Activated B cell treated with CpG ODN at 0.5 μM for 24 hours (primary cell): ENCODE data around the gene USP47. TPM values are rescaled to one million over a fixed set of nuclear protein-coding genes. Genes with fewer than 3 reads are reported as not detected.
A peak's percentile ranks its signal among the peaks of the same experiment; 100 is the strongest.
"Not testable (repeated sequence)": the region's sequence is repeated elsewhere in the genome, so short reads cannot be mapped to it uniquely, and the experiment has no call there.

Experiments used
- ATAC-seq: fragments of 200-7000 bp; cut with Tn5 transposase; one replicate; pipeline ENCODE4 v1.10.0; 2021; ENCODE audit warnings: low read depth, mild to moderate bottlenecking, moderate library complexity
- CTCF ChIA-PET: fragments of 350-600 bp; sonication (Branson Sonifier 250); formaldehyde crosslinking; loops from one replicate; lab custom pipeline; 2021; ENCODE audit warnings: antibody characterized with exemption; lab: Charles Lee
- POLR2A ChIA-PET: fragments of 350-600 bp; sonication (Branson Sonifier 250); formaldehyde crosslinking; loops from one replicate; lab custom pipeline; 2021; ENCODE audit warnings: antibody characterized with exemption; lab: Charles Lee
- DNase-seq: peaks from one replicate; pipeline ENCODE4 v3.0.0; 2022
- H3K27ac Mint-ChIP-seq: one replicate; pipeline ENCODE4 v1.8.0; 2020; ENCODE audit warnings: mixed read lengths
- H3K27me3 Mint-ChIP-seq: one replicate; pipeline ENCODE4 v1.8.0; 2021; ENCODE audit warnings: mixed read lengths
- H3K36me3 Mint-ChIP-seq: one replicate; pipeline ENCODE4 v1.8.0; 2021; ENCODE audit warnings: low read depth, mixed read lengths
- H3K4me1 Mint-ChIP-seq: one replicate; pipeline ENCODE4 v1.8.0; 2021; ENCODE audit warnings: mixed read lengths
- H3K4me3 Mint-ChIP-seq: one replicate; pipeline ENCODE4 v1.8.0; 2020; ENCODE audit warnings: mild to moderate bottlenecking, mixed read lengths
- H3K9me3 Mint-ChIP-seq: one replicate; pipeline ENCODE4 v1.8.0; 2020; ENCODE audit warnings: mixed read lengths
- CTCF ChIP-seq: fragments of 200-600 bp; IDR thresholded peaks from one replicate; pipeline ENCODE4 v1.8.0; 2022; ENCODE audit warnings: antibody characterized with exemption, mild to moderate bottlenecking
- intact Hi-C: fragments of 100-400 bp; cut with micrococcal nuclease; formaldehyde crosslinking; loops from one replicate; pipeline ENCODE4 v1.15.1; 2024
- total RNA-seq: library from RNA; stranded (reverse); gene quantifications from 2 replicates; pipeline ENCODE4 v1.2.3, GENCODE V29; 2022

The USP47 gene
- total RNA-seq, 1 donor from 2014 or later: 48.5 TPM

GRCh38 chr11:11827272-11827671, 14.5 kb upstream of the USP47 start:
- Mint-ChIP-seq H3K27ac (no peak overlapping the region), H3K36me3 (no peaks in the 10 kb centered on the region), H3K9me3 (peaks cover 6% of the 10 kb centered on the region), H3K4me1 (no peaks in the 10 kb centered on the region), H3K27me3 (peaks cover 2% of the 10 kb centered on the region), H3K4me3 (no peak overlapping the region)
- TF ChIP-seq CTCF: no peak
- CTCF ChIA-PET: no interaction called here
- no peak for ATAC-seq
- POLR2A ChIA-PET: no interaction called here
- intact Hi-C loops: no loop called here
- no peak for DNase-seq

- H3K27me3 Mint-ChIP-seq: peaks cover 14% of the 10 kb centered on the region
- ATAC-seq, H3K27ac Mint-ChIP-seq, CTCF ChIA-PET, H3K4me1 Mint-ChIP-seq, DNase-seq, H3K36me3 Mint-ChIP-seq, H3K9me3 Mint-ChIP-seq, intact Hi-C loops, H3K4me3 Mint-ChIP-seq, POLR2A ChIA-PET: not testable (repeated sequence)
These were observed 10.4 kb upstream of the USP47 start for GRCh38 chr11:11831406-11831805.

- DNase-seq: no peak
- Mint-ChIP-seq H3K4me1 (peaks cover 5% of the 10 kb centered on the region), H3K9me3 (no peaks in the 10 kb centered on the region), H3K27ac (no peak overlapping the region), H3K4me3 (no peak overlapping the region), H3K27me3 (peaks cover 17% of the 10 kb centered on the region), H3K36me3 (no peaks in the 10 kb centered on the region)
- ATAC-seq: no peak
- intact Hi-C loops: no loop called here
- TF ChIP-seq CTCF: no peak
- ChIA-PET CTCF (no interaction called here), POLR2A (no interaction called here)
These were observed 5.0 kb upstream of the USP47 start for GRCh38 chr11:11836676-11837231.

- POLR2A ChIA-PET: interaction anchor here (0.7 kb wide), 1 partner anchor 1196 kb away, joined by 3 read pairs; no protein-coding TSS in a partner anchor
- H3K4me3 Mint-ChIP-seq: no peak overlapping the region
- no peak for ATAC-seq
- CTCF ChIA-PET: no interaction called here
- DNase-seq: no peak
- peaks cover 7% of the 10 kb centered on the region for H3K4me1 Mint-ChIP-seq
- H3K9me3 Mint-ChIP-seq: no peaks in the 10 kb centered on the region
- peaks cover 11% of the 10 kb centered on the region for H3K27me3 Mint-ChIP-seq
- TF ChIP-seq CTCF: no peak
- H3K36me3 Mint-ChIP-seq: no peaks in the 10 kb centered on the region
- intact Hi-C loops: loop anchor here (2.0 to 10.0 kb wide), 3 partner anchors 45 to 1535 kb away; partner anchors contain the start of genes ADM and AMPD3
- no peak overlapping the region for H3K27ac Mint-ChIP-seq
These were observed 2.1 kb upstream of the USP47 start for GRCh38 chr11:11839718-11840117.

- H3K4me1 Mint-ChIP-seq: peaks cover 22% of the 10 kb centered on the region
- POLR2A ChIA-PET: interaction anchor here (0.6 to 3.1 kb wide), 11 partner anchors 21 to 1390 kb away, joined by 3 to 32 read pairs (median 4); partner anchors contain the start of genes EIF4G2 and ZBED5
These were observed 553 bp upstream of the USP47 start for GRCh38 chr11:11841116-11841722.

More at GRCh38 chr11:11841116-11841722, 553 bp upstream of the USP47 start:
- CTCF ChIA-PET: no interaction called here
- DNase-seq (no peak), ATAC-seq (peak; percentile 1)
- Mint-ChIP-seq H3K4me3 (no peak overlapping the region), H3K27ac (no peak overlapping the region), H3K36me3 (no peaks in the 10 kb centered on the region), H3K27me3 (peaks cover 7% of the 10 kb centered on the region), H3K9me3 (no peaks in the 10 kb centered on the region)
- intact Hi-C loops: loop anchor here (1.0 to 10.0 kb wide), 4 partner anchors 8 to 1536 kb away; partner anchors contain the start of genes ADM and AMPD3
- TF ChIP-seq CTCF: no peak
